GM12878 (cell line): ENCODE data around the gene SORCS2. TPM values are rescaled to one million over a fixed set of nuclear protein-coding genes. Genes with fewer than 3 reads are reported as not detected.

ENCODE experiments used
- ATAC-seq: fragments of 200-7000 bp; cut with Tn5 transposase; 3 replicates; pipeline ENCODE4 v1.9.1; 2020; ENCODE audit warnings: mild to moderate bottlenecking, moderate library complexity
- BruUV-seq: library from RNA; stranded (reverse); fragments of 400-500 nt; replicated peaks from 2 replicates; lab custom pipeline; 2021; lab: Mats Ljungman, UMichigan
- CTCF ChIA-PET: fragments of 300-600 bp; sonication (Branson Sonifier 250); formaldehyde crosslinking; extraction: SDS; loops from one replicate; lab custom pipeline; 2021; ENCODE audit warnings: inconsistent platforms; lab: Yijun Ruan, JAX
- POLR2A ChIA-PET: fragments of 350-600 bp; formaldehyde crosslinking; extraction: SDS; loops from one replicate; lab custom pipeline; 2021; ENCODE audit warnings: inconsistent platforms; lab: Charles Lee
- RAD21 ChIA-PET: fragments of 300-600 bp; sonication (Branson Sonifier 250); formaldehyde crosslinking; loops from one replicate; lab custom pipeline; 2023; ENCODE audit warnings: antibody characterized with exemption; ENCODE audit not compliant: unreplicated experiment; lab: Charles Lee
- SMC1A ChIA-PET: fragments of 300-600 bp; sonication (Branson Sonifier 250); formaldehyde crosslinking; loops from one replicate; lab custom pipeline; 2023; ENCODE audit not compliant: unreplicated experiment, uncharacterized antibody; lab: Charles Lee
- DNase-seq: peaks from one replicate; pipeline ENCODE4 v3.0.0-alpha.2; 2011; ENCODE audit warnings: low read depth, low spot score
- FAIRE-seq: peaks from 3 replicates; lab custom pipeline; 2011; peaks lifted over from hg19 to GRCh38; lab: Jason Lieb, UNC
- H2AFZ ChIP-seq: 2 replicates; pipeline ENCODE4 v1.6.0; 2011; ENCODE audit warnings: low read depth, low read length, control low read depth; ENCODE audit not compliant: control insufficient read depth
- H3K27ac ChIP-seq: 2 replicates; pipeline ENCODE4 v1.5.1; 2011; ENCODE audit warnings: control low read depth; ENCODE audit not compliant: control insufficient read depth, insufficient read depth
- H3K27me3 ChIP-seq, 2 experiments: replicated peaks in 1 of 2; 2 replicates each; pipeline versions ENCODE4 v1.6.0 to v1.6.1; 2011; ENCODE audit warnings: low read length in 1 of 2; ENCODE audit not compliant: control insufficient read depth in 2 of 2, insufficient read depth in 2 of 2
- H3K36me3 ChIP-seq, 2 experiments: 2 replicates each; pipeline ENCODE4 v1.5.1; 2011; ENCODE audit warnings: low read length in 1 of 2; ENCODE audit not compliant: control insufficient read depth in 2 of 2, insufficient read depth in 2 of 2
- H3K4me1 ChIP-seq: 2 replicates; pipeline ENCODE4 v1.6.1; 2011; ENCODE audit warnings: mild to moderate bottlenecking, low read length, moderate library complexity, mixed read lengths; ENCODE audit not compliant: control insufficient read depth, insufficient read depth
- H3K4me2 ChIP-seq: 2 replicates; pipeline ENCODE4 v1.6.0; 2011; ENCODE audit warnings: control low read depth; ENCODE audit not compliant: control insufficient read depth, insufficient read depth
- H3K4me3 ChIP-seq: fragments of 200-600 bp; sonication (generic); 2 replicates; pipeline ENCODE4 v1.5.1; 2016
- H3K79me2 ChIP-seq: 2 replicates; pipeline ENCODE4 v1.6.0; 2011; ENCODE audit warnings: low read length; ENCODE audit not compliant: control insufficient read depth, insufficient read depth
- H3K9ac ChIP-seq: 2 replicates; pipeline ENCODE4 v1.8.0; 2011; ENCODE audit warnings: low read length, control low read depth, mixed read lengths; ENCODE audit not compliant: control insufficient read depth, insufficient read depth
- H3K9me3 ChIP-seq: replicated peaks from 3 replicates; pipeline ENCODE4 v1.5.1; 2011; ENCODE audit warnings: mild to moderate bottlenecking, low read length; ENCODE audit not compliant: control insufficient read depth, insufficient read depth
- H4K20me1 ChIP-seq: 2 replicates; pipeline ENCODE4 v1.6.0; 2011; ENCODE audit not compliant: control insufficient read depth, insufficient read depth
- ASH2L ChIP-seq: fragments of 300-600, 200-600 bp; sonication (generic); IDR thresholded peaks from 2 replicates; pipeline ENCODE4 v1.6.1; 2017; ENCODE audit warnings: low read depth, mild to moderate bottlenecking, borderline replicate concordance
- CUX1 ChIP-seq: IDR thresholded peaks from 2 replicates; pipeline ENCODE4 v1.6.1; 2012; ENCODE audit warnings: improper control_type of control experiment, low read depth, low read length; ENCODE audit not compliant: insufficient replicate concordance
- DPF2 ChIP-seq: fragments of 450-650 bp; IDR thresholded peaks from 2 replicates; pipeline ENCODE4 v1.6.1; 2017; ENCODE audit warnings: mild to moderate bottlenecking
- ESRRA ChIP-seq: IDR thresholded peaks from 2 replicates; pipeline ENCODE4 v1.6.1; 2012; ENCODE audit warnings: mild to moderate bottlenecking, low read length, improper control_type of control experiment
- EZH2 ChIP-seq: IDR thresholded peaks from 2 replicates; pipeline ENCODE4 v1.6.1; 2012; ENCODE audit warnings: low read depth, mild to moderate bottlenecking, control low read depth, inconsistent platforms, low read length, borderline replicate concordance; ENCODE audit not compliant: control insufficient read depth
- FOXM1 ChIP-seq: IDR thresholded peaks from 2 replicates; pipeline ENCODE4 v1.6.1; 2012; ENCODE audit warnings: low read depth, mild to moderate bottlenecking, inconsistent platforms, low read length, moderate library complexity
- IRF5 ChIP-seq: fragments of 450-650 bp; IDR thresholded peaks from 2 replicates; pipeline ENCODE4 v1.6.1; 2017; ENCODE audit warnings: borderline replicate concordance
- LARP7 ChIP-seq: fragments of 450-650 bp; IDR thresholded peaks from 2 replicates; pipeline ENCODE4 v1.6.1; 2017; ENCODE audit warnings: mild to moderate bottlenecking
- POLR2A ChIP-seq: IDR thresholded peaks from 2 replicates; pipeline ENCODE4 v1.6.1; 2011; ENCODE audit warnings: low read depth, mild to moderate bottlenecking, low read length
- POU2F2 ChIP-seq: IDR thresholded peaks from 3 replicates; pipeline ENCODE4 v1.6.1; 2011; ENCODE audit warnings: low read depth, mild to moderate bottlenecking, low read length, borderline replicate concordance
- SMC3 ChIP-seq: IDR thresholded peaks from 2 replicates; pipeline ENCODE4 v1.6.1; 2011; ENCODE audit warnings: low read length, improper control_type of control experiment, borderline replicate concordance
- WRNIP1 ChIP-seq: IDR thresholded peaks from 2 replicates; pipeline ENCODE4 v1.6.1; 2011; ENCODE audit warnings: low read depth, low read length, improper control_type of control experiment, borderline replicate concordance
- WGBS: methylation state at CpG from one replicate; pipeline ENCODE4 v1.1.6; 2016; ENCODE audit warnings: low lambda C conversion rate; ENCODE audit not compliant: insufficient replicate concordance, insufficient coverage; ENCODE audit errors: missing lambda C conversion rate; 5-methylcytosine and 5-hydroxymethylcytosine counted together
- in situ Hi-C: fragments of 300-500 bp; cut with MboI; formaldehyde crosslinking; loops from 9 replicates; pipeline ENCODE4 v1.14.3; 2018; ENCODE audit warnings: mixed read lengths
- intact Hi-C: fragments of 100-400 bp; cut with micrococcal nuclease; formaldehyde crosslinking; loops from one replicate; pipeline ENCODE4 v1.14.2; 2022; ENCODE audit not compliant: unreplicated experiment
- polyA plus RNA-seq, 11 experiments: library from polyadenylated mRNA; depleted of rRNA in 4 of 11; unstranded in 6 of 11; stranded (reverse) in 5 of 11; fragments of >200 nt; fragmentation: Nextera tagmentation in 4 of 11; fragmentation: Illumina TruSeq in 1 of 11; extraction: Ambion mirVana in 4 of 11; extraction: Trizol in 1 of 11; gene quantifications; 1 replicate in 1 of 11; 2 replicates in 10 of 11; pipeline versions ENCODE4 v1.2.1 to v1.2.3, GENCODE V29; 2011 to 2016; ENCODE audit warnings: inconsistent platforms in 2 of 11, missing spikeins in 2 of 11, low read depth in 1 of 11
- total RNA-seq, 4 experiments: library from RNA; depleted of rRNA in 3 of 4; stranded (reverse); fragments of >200 nt in 3 of 4; fragmentation: Illumina TruSeq in 1 of 4; extraction: Trizol in 1 of 4; gene quantifications; 2 replicates each; pipeline versions ENCODE4 v1.2.1 to v1.2.3, GENCODE V29; 2013 to 2021

Gene SORCS2
- total and polyA plus RNA-seq, 10 of the 15 experiments (the other 5 are each of a cell fraction or from before 2014, with no cell fraction given): 0.01 to 0.15 (median 0.05) TPM; not detected in 5

GRCh38 chr4:7190278-7190594, 2.1 kb upstream of the SORCS2 start (continued):
- TF ChIP-seq CUX1 (no peak), ESRRA (no peak), LARP7 (no peak), POU2F2 (no peak)
- TF ChIP-seq, all 136 proteins: peak for 0

- FAIRE-seq: no peak
- TF ChIP-seq EZH2 (no peak), SMC3 (no peak), WRNIP1 (no peak), LARP7 (no peak), POLR2A (no peak), ASH2L (no peak), IRF5 (no peak), FOXM1 (no peak), DPF2 (no peak)
Measured at GRCh38 chr4:7190691-7191545, 1.4 kb upstream of the SORCS2 start.

More at GRCh38 chr4:7190691-7191545, 1.4 kb upstream of the SORCS2 start:
- H3K4me1 ChIP-seq: no peaks in the 10 kb centered on the region
- H3K4me3 ChIP-seq: no peak overlapping the region
- ChIA-PET SMC1A (interaction anchor here (0.6 kb wide), 1 partner anchor 204 kb away, joined by 3 read pairs; no protein-coding TSS in a partner anchor), RAD21 (no interaction called here), POLR2A (no interaction called here), CTCF (interaction anchor here (1.4 kb wide), 1 partner anchor 105 kb away, joined by 4 read pairs; no protein-coding TSS in a partner anchor)
- H2AFZ ChIP-seq: no peak overlapping the region
- H3K27ac ChIP-seq: no peak overlapping the region
- ATAC-seq (no peak), DNase-seq (no peak)
- no TSS peak for BruUV-seq
- intact Hi-C loops: loop anchor here (5.0 kb wide), 2 partner anchors 146 to 611 kb away; no protein-coding TSS in a partner anchor
- in situ Hi-C loops: loop anchor here (10.0 kb wide), 1 partner anchor 524 kb away; no protein-coding TSS in a partner anchor
- no peaks in the 10 kb centered on the region for H3K36me3 ChIP-seq
- no peaks in the 10 kb centered on the region; the same call in none of the 2 replicates for H4K20me1 ChIP-seq
- WGBS: 42% methylated on average over 11 of the region's 11 CpGs
- H3K9ac ChIP-seq: no peak overlapping the region
- H3K4me2 ChIP-seq: no peak overlapping the region
- H3K79me2 ChIP-seq: no peaks in the 10 kb centered on the region
- no peaks in the 10 kb centered on the region for H3K9me3 ChIP-seq
- H3K27me3 ChIP-seq: peaks cover 2 to 4% of the 10 kb centered on the region in 2 experiments; a peak in 3 of 4 replicates
